HG02981 (cell line): ENCODE measurements around the gene PYGO1.
"Not testable (repeated sequence)": the region's sequence is repeated elsewhere in the genome, so short reads cannot be mapped to it uniquely, and the experiment has no call there.

Source experiments
- ATAC-seq: cut with Tn5 transposase; IDR thresholded peaks from one replicate; pipeline ENCODE4 v1.9.1; 2021; ENCODE audit warnings: mild to moderate bottlenecking, moderate library complexity; ENCODE audit not compliant: unreplicated experiment

Gene PYGO1, protein sequence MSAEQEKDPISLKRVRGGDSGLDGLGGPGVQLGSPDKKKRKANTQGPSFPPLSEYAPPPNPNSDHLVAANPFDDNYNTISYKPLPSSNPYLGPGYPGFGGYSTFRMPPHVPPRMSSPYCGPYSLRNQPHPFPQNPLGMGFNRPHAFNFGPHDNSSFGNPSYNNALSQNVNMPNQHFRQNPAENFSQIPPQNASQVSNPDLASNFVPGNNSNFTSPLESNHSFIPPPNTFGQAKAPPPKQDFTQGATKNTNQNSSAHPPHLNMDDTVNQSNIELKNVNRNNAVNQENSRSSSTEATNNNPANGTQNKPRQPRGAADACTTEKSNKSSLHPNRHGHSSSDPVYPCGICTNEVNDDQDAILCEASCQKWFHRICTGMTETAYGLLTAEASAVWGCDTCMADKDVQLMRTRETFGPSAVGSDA

DNA sequence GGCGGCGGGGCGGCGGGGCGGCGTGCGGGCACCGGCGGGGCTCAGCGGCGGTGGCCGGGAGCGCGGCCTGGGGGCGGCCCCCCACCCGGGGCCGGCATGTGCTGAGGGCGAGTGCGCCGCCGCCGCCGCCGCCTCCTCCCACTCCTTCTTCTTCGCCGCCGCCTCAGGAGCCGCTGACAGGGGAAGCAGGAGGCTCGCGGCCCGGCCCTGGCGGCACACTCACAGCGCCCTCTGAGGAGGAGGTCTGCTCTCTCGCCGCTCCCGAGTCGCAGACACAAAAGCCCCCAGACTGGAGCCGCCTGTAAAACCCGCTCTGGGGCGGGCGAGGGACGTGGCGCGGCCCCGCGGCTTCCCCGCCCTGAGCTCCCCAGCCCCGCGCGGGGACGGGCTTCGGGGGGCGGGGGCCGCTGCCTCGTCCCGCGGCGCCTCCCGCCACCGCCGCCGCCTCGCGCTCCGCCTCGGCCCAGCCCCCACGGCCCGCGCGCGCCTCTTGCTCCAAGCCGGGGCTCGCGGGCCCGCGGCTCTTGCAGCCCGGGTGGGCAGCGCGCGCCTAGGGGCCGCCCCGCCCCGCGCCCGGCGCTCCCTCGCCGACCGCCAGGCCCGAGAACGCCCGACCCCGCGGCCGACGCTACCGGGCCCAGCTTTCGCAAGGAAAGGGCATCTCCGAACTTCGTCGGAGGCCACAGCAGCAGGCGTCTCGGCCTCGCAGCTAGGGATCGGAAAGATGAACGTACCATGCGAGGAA, at the start of gene PYGO1:
Gene PYGO1, minus strand, starts transcription at position 276 of the 745 bp plus-strand sequence. CDS start 462 bp downstream, outside the sequence.
- no peak for ATAC-seq

DNA sequence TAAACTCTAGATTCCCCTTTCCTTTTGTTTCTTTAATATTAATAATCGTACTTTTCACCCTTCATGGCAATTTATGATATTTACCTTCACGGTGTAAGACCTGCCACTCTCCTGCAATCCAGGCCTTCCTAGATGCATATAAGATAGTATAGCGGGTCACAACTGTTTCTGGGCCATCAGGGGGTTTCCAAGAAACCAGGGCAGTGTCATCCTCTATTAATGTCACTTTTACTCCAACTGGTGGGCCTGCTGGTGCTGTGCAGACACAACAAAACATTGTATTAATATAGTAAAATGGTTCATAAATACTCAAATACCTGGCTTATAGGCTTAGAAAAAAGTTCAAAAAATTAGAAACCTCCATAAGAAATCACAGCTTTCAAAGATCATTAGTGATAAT, 48.9 kb upstream of the PYGO1 start:
- ATAC-seq: no peak

DNA sequence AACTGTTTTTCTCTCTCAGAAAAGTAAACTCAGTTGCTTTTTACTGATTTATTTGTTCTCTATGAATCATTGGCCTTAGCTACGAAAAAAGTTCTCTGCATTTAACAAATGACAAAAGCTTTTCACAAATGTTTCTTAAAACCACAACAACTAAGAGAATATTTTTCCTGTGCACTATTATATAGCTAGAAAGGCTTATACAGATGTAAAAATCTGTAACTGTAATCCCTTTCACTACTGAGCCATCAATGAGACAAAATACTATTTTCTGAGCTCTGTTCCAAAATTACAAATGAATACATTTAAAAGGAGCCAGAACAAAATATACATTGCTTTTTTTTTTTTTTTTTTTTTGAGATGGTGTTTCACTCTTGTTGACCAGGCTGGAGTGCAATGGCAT, 45.6 kb upstream of the PYGO1 start:
- ATAC-seq: no peak

DNA sequence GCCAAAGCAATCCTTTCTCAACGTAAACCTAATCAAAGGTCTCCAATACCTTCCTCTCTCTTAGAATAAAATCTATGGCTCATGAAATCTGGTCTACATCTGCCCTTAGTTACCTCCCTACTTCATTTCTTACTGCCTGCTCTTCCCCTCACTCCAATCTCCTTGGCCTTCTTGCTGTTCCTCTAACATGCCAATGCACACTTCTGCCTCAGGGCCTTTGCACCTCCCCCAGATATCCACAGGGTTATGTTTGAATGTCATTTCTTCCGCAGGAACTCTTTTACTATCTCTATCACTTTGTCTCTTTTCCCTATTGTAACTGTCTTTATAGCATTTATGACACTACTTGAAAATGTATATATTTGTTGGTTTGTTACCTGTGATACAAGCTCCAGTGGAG, 44.3 kb upstream of the PYGO1 start:
- no peak for ATAC-seq

DNA sequence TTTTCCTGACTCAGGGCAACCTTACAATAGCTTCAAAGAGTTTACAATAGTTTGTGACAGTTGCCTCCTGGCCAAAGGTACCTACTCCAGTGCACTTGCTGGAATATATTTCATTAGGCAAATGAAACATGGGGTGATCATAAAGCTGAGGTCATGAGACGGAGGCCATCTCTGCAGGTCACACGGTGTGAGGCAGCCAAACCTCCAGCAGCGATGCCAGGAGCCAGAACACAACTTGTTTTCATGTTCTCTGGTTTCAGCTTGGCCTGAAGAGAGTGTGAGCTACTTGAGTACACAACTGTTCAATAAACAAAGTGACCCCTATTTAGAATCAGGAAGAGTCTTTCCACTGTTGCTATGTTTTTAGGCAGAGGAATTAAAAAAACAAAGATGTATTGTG, 42.7 kb upstream of the PYGO1 start:
- no peak for ATAC-seq

DNA sequence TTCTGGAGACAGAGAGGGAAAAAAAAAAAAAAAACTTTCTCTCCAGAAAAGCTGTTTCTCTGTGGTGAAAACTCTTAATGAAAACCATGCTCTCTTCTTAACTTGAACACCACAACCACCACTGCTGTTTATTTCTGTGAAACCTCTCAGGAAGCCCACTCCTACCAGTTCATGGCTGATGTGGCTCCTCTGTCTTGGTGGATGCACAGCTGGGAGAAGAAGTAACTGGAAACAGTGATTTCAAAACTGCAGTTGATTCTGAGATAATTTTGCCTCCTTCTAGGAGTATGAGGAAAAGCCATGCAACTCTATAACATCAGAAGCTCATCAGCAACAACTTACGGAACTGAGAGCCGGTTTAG, 40.2 kb upstream of the PYGO1 start:
- no peak for ATAC-seq

DNA sequence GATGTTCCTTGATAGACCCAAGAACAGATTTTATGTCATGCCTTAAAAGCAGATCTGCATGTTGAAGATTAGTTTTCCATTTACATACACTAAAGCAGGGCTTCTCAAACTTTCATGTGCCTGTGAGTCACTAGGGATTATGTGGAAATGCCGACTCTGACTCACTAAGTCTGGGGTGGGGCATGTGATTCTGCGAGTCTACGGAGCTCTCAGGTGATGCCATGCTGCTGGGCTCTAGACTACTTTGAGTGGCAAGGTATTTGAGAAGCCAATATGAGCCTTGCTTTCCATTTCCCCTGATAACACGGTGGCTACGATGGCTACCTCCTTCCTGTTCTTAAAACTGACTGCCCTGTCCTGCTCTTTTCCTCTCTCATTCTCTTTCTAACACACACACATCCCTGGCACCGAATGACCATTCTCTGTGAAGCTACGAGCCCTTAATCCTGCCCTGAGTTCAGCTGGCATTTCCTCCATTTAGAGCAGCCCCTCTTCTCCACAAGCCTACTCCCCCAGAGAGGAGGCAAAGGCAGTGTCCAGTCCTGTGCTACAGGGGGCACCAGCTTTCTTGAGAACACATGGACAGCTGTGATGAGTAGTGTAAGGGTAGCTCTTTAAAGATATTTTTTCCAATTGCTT, 39.7 kb upstream of the PYGO1 start:
- no peak for ATAC-seq

DNA sequence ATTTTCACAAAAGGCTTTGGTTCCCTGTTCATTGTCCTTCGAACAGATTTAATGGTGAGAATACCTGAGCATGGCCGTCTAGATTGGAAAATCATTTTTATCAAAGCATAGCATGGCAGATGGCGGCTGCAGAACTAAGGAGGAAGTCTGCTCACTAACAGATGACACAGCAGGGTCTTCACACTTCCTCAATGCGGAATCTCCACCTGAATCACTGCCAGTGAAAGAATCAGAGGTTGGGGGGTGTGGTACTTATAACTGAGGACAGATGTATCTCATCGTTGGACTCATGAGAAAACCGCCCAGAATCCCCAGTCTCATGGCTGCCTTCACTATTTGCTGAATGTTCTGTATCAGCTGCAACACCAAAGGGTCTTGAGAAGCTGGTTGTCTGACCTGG, 31.6 kb upstream of the PYGO1 start:
- ATAC-seq: no peak

DNA sequence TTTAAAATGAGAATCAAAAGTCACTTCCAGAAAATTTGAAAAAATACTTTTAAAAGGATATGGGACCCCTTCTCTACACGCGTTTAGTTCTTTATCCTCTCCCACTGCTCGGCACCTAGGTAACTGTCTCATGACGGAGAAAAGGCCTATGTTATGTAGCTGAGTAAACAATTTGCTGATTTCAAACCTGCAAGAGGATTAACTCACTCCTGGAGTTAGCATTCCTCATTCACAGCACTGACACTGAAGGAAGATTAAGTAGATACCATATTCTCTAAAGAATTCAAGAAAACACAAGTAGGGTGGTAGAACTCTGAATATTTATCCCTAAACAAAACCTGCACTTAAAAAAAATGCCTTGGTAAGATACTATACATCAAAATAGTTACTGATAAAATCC, 30.2 kb upstream of the PYGO1 start:
- no peak for ATAC-seq

DNA sequence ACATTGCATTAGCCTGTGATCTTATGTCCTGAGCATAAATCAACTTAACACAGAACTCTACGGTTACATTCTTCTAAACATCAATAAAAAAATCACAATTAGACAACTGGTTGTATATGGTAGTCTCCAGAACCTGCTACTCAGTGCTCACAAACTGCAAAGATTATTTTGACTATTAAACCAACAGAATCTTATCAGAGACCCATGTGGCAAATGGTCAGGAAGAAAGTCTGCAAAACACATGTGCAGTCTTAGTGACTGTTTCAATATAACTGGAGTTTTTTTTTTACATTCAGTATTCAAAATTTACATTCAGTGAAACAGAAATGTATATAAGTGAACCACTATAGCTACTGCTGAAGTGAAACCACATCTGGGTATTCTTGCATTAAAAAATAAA, 27.3 kb upstream of the PYGO1 start:
- no peak for ATAC-seq

DNA sequence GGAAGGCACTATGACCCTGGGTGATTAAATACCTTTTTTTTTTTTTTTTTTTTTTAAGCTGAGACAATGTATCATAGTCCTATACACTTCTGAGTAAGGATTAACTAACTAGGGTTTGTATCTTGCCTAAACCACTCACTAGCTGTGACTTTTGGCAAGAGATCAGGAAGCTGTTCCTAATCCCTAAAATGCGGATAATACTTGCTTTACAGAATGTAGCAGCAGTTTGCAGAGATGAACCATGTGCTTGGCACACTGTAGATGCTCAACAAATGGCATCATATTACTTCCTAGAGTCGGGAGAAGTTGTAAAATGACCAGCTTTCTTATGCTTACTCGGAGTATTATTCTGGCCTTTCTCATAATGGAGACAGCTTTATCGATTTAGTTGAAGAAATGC, 25.6 kb upstream of the PYGO1 start:
- ATAC-seq: no peak

DNA sequence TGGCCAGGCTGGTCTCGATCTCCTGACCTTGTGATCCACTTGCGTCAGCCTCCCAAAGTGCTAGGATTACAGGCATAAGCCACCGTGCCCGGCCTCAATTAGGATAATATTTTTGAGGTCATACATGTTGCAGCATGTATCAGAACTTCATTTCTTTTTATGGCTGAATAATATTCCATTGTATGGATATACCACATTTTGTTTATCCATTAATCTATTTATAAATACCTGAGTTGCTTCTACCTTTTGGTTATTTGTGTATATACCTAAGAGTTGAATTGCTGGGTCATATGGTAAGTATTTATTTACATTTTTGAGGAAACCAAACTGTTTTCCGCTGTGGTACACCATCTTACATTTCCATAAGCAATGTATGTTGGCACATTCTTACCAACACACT, 18.1 kb upstream of the PYGO1 start:
- no peak for ATAC-seq

DNA sequence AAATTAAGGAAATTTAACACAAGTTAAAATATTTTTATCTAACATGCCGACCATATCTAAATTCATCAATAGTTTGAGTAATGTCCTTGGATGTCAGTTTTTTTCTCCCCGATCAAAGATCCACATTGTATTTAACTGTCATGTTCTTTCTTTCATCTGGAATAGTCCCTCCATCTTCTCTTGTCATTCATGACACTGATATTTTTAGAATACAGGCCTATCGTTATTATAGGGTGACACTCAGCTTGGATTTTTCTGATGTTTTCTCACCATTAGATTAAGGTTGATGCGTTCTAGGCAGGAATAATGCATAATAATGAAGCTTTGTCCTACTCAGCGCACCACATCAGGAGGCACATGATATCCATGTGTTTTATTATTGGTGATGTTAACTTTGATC, 13.2 kb upstream of the PYGO1 start:
- ATAC-seq: no peak

DNA sequence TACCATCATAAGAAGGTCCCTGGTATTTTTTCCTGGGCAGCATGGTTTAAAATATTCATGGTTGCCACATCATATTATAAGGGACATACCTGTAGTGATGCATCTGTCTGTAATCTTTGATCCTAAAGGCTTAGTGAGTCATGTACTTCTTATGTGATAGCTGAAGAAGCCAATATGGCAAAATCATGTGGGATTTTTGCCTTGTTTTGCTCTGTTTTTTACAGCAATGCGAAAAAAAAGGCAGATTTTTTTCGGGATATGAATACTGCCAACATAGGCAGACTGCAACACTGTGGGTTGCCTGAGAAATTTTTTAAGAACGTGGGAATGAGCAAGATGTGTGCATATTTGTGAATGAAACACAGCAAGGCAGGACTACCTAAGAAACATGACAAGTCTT, 11.3 kb upstream of the PYGO1 start:
- ATAC-seq: no peak

DNA sequence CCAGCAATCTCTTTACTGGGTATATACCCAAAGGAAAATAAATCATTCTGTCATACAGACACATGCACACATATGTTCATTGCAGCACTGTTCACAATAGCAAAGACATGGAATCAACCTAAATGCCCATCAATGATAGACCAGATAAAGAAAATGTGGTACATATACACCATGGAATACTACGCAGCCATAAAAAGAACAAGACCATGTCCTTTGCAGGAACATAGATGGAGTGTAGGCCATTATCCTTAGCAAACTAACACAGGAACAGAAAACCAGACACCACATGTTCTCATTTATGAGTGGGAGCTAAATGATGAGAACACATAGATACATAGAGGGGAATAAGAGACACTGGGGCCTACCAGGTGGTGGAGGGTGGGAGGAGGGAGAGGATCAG, 4.9 kb upstream of the PYGO1 start:
- not testable (repeated sequence) for ATAC-seq

DNA sequence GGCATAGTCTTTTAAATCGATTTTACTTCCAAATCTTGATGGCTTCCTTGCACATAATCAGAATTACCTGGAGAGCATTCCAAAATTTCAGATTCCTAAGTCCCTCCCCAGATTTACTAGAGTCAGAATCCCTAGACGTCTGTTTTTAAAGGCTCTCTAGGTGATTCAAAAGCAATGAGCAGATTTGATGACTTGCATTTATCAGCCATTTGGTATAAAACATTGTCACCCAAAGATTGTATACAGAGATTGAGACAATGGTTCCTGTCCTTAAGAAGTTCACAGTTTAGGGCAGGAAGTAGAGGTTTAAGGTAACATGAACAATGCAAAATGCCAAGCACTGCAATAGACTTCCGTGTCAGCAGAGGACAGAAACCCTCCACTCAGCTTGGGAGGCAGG, 2.6 kb upstream of the PYGO1 start:
- ATAC-seq: no peak

DNA sequence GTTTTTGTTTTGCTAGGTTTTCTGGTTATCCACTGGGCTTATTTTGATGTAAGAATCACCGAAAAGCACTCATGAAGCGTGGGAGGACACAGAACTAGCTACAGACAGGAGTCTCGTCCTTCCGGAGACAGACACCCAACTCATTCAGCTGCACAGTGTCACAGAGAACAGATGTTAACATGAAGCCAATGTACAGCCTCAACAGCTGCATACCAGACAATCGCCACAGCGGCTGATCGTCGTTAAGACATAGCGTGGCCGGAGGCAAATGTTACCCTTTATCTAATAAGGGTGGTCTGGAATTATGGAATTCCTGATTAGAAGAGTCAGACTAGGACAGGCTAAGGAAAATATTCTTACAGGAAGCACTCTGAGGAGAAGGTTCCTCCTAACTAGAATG, 1.1 kb upstream of the PYGO1 start:
- ATAC-seq: no peak

DNA sequence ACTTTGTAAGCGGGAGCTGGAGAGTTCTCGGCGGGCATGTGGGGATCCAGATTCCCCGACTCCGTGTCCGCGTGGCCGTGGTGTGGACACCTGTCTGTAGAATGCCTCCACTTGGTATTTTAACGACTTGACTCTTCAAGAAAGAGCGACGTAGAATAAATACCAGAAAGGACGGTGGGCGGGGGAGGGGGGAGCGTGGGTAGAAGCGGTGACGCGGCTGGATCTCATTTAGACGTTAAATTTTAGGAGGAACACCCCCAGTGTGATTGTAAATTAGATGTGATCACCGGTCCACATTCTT, 620 bp upstream of the PYGO1 start:
- no peak for ATAC-seq

DNA sequence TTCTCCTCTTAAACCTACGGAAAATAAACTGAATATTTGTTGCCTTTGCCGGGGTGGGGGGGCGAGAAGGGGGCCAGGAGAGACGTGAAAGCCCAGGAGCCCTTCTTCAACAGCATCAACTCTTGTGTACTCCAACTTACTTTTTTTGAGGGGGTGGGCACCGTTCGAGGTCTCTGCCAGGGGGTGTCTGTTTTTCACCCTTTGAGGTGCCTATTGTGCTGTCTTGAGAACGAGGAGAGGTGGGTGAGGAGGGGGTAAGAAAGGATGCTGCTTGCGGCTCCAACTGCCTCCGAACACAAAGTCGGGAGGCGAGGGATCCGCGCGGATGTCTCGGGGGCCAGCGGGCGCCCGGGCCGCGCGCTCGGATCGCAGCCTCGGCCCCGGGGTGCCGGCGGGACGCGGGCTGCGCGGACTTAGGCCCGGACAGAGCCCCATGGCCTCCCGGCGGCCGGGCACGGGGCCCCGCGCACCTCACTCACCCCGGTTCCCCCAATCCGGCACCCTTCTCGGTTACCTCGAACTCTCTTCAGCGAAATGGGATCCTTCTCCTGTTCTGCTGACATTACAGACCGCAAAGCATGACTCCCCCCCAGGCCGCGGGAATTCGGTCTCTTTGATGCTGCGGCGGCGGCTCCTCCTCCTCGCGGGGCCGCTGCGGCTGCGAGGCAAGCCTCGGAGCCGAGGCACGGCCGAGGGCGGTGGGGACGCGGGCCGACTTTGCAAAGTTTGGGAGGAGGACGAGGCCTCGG, 650 bp downstream of the PYGO1 start:
- ATAC-seq: no peak

DNA sequence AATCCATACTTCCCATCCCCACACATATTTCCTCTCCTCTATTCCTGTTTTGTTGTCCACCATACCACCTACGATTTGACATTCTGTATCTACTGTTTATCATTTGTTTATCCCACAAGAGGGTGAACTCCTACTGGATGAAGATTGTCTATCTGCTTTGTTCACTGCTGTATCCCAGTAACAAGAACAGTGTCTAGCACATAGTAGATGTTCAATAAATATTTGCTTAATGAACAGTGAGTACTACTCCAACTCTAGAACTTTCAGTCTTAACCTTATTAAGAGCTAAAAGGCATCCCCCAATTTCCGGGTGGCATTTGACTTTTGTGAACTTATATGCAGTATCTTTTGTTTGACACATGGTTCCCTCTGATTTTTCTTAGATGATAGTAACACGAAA, 1.3 kb downstream of the PYGO1 start:
- ATAC-seq: no peak

DNA sequence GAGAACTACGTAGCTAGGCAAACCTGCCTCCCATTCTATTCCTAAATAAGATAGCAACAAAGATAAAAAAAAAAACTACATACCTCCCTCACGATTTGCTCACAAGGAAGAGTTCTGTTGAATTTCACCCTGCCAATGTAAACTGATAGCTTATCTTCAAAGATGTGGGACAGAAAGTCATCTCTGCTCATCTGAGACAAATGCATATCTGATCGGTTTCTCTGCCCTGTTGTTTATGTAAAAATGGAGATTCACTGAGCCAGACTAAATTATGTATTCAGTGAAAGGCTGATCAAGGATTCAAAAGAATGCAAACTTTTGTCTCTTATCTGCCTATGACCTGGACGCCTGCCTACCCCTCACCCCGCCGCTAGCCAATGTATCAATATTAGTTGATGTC, 11.2 kb downstream of the PYGO1 start:
- no peak for ATAC-seq

DNA sequence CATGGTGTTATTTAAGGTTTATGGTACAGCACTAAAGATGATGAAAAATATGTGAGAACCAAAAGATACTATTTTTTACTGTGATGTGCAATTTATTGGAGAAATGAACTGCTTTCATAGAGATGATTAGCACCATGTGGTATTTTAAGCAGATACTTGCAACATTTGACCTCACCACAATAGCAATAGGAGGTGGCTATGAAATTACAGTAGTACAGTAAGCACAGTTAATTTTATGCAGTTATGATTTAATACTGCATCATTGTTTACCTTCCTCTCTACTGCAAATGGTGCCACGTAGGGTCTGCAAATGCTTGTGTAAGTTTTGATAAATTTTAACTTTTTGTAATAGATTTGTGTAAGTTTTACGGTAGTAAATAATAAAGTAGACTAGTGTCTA, 14.0 kb downstream of the PYGO1 start:
- no peak for ATAC-seq
